ENCODE data around the gene PPP2R3B.

- TF ChIP-seq POLR2A (IDR thresholded peaks at IDR 0.05; ENCODE audit: extremely low read depth, insufficient read length) (no peak), CTCF (IDR thresholded peaks at IDR 0.05; ENCODE audit: low read depth, low read length) (no peak), MAX (IDR thresholded peaks at IDR 0.05; ENCODE audit: low read depth, low read length) (no peak)
These were observed 38.3 kb upstream of the PPP2R3B start for GRCh38 chrX:425056-425455.

Data from NB4 (cell line).